ENCODE data around the gene RNF213.
"Not testable (repeated sequence)": the region's sequence is repeated elsewhere in the genome, so short reads cannot be mapped to it uniquely, and the experiment has no call there.

Gene RNF213

GRCh38 chr17:80323982-80324381, 63.3 kb downstream of the RNF213 start:
- H3K4me3 ChIP-seq (ENCODE audit: low read depth, low read length) = no peak overlapping the region

DNA sequence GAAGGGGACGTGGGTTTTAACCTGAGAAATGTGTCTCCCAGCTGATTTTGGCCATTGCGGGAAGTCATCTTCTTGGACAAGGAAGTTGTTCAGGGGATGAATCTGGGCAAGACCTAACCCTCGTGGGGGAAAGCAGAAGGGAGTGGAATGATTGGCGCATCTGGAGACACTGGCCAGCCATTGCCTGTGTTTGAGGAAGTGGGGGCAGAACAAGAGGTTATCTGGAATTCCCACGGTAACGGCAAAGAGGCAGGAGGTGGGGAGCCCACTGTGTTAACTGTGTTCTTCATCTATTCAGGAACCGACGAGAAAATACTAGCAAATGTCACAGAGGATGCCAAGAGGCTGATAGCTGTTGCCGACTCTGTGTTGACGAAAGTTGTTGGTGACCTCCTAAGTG, 66.9 kb downstream of the RNF213 start:
- no peak overlapping the region for H3K4me3 ChIP-seq (ENCODE audit: low read depth, low read length)
- no peak for TF ChIP-seq CTCF (IDR thresholded peaks at IDR 0.05; ENCODE audit: low read depth, low read length)

More at GRCh38 chr17:80323982-80324381, 63.3 kb downstream of the RNF213 start:
- TF ChIP-seq CTCF (IDR thresholded peaks at IDR 0.05; ENCODE audit: low read depth, low read length) = no peak

DNA sequence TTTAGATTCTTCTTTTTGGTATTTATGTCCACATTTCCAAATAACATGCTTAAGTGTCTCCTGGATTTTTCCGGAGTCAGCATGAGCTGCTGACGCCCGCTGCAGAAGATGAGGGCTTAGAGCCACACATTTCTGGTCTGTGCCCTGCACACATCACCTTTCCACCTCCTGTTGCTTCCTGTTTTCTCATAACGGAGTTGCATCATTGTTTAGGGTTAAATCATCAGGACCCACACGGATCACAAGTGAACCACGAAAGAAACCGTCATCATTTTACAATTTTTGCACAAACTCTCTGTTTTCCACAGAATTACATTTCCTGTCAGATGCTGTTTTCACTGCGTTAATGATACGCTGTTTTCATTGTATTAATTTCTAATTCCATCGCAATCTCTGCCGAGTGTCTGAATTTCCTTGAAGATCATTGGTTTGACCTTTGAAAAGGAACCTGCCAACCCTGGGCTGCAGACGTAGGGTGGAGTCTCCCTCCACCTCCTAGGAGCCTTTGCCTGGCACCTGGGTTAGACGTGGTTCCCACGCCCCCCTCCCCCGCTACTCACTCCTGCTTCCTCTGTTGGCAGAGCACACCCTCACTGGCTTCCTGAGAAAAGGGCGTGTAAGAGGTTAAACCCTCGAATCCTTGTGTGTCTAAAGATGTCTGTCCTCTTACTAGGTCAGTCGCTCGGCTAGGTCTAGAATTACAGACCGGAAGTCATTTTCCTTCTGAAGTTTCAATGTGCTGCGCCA, 68.2 kb downstream of the RNF213 start:
- H3K4me3 ChIP-seq (ENCODE audit: low read depth, low read length) = no peak overlapping the region
- no peak for TF ChIP-seq CTCF (IDR thresholded peaks at IDR 0.05; ENCODE audit: low read depth, low read length)

- not testable (repeated sequence) for H3K4me3 ChIP-seq (ENCODE audit: low read depth, low read length)
Observed at GRCh38 chr17:80329421-80329820, 68.8 kb downstream of the RNF213 start.

GRCh38 chr17:80330276-80330675, 69.6 kb downstream of the RNF213 start:
- no peak overlapping the region for H3K4me3 ChIP-seq (ENCODE audit: low read depth, low read length)
- TF ChIP-seq CTCF (IDR thresholded peaks at IDR 0.05; ENCODE audit: low read depth, low read length) = no peak

DNA sequence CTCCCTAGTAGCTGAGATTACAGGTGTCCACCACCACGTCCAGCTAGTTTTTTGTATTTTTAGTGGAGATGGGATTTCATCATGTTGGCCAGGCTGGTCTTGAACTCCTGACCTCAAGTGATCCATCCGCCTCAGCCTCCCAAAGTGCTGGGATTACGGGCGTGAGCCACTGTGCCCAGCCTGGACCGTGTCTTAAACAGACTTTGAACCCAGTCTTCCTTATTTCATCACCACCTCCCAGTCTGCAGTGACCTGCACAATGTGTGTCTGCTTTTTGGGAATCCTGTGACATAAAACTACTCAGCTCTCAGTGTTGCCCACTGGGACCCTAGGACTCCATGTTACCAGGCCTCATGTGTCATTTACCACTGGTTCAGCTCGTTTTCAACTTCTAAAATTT, 70.3 kb downstream of the RNF213 start:
- H3K4me3 ChIP-seq (ENCODE audit: low read depth, low read length) = not testable (repeated sequence)

- no peak for TF ChIP-seq CTCF (IDR thresholded peaks at IDR 0.05; ENCODE audit: low read depth, low read length)
- H3K4me3 ChIP-seq (ENCODE audit: low read depth, low read length) = no peak overlapping the region
Observed at GRCh38 chr17:80331820-80332219, 71.2 kb downstream of the RNF213 start.

- TF ChIP-seq CTCF (IDR thresholded peaks at IDR 0.05; ENCODE audit: low read depth, low read length) = no peak
- no peak overlapping the region for H3K4me3 ChIP-seq (ENCODE audit: low read depth, low read length)
Observed at GRCh38 chr17:80337195-80337895, 76.7 kb downstream of the RNF213 start.
